Epithelial cell of esophagus (primary cell): ENCODE data around the gene OR5D13.

ENCODE experiments used
- DNase-seq: peaks from one replicate; pipeline ENCODE4 v3.0.0; 2010; ENCODE audit warnings: low read depth
- H3K4me3 ChIP-seq: 2 replicates; pipeline ENCODE4 v1.5.1; 2011; ENCODE audit warnings: mild to moderate bottlenecking, low read length, control low read depth
- TF ChIP-seq, protein P1 (sequence below): IDR thresholded peaks from 2 replicates; pipeline ENCODE4 v1.5.1; 2011; ENCODE audit warnings: low read depth, mild to moderate bottlenecking, low read length, control low read depth, inconsistent platforms; ENCODE audit not compliant: insufficient read depth; ENCODE audit errors: missing control alignments

OR5D13 gene, protein sequence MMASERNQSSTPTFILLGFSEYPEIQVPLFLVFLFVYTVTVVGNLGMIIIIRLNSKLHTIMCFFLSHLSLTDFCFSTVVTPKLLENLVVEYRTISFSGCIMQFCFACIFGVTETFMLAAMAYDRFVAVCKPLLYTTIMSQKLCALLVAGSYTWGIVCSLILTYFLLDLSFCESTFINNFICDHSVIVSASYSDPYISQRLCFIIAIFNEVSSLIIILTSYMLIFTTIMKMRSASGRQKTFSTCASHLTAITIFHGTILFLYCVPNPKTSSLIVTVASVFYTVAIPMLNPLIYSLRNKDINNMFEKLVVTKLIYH

DNA sequence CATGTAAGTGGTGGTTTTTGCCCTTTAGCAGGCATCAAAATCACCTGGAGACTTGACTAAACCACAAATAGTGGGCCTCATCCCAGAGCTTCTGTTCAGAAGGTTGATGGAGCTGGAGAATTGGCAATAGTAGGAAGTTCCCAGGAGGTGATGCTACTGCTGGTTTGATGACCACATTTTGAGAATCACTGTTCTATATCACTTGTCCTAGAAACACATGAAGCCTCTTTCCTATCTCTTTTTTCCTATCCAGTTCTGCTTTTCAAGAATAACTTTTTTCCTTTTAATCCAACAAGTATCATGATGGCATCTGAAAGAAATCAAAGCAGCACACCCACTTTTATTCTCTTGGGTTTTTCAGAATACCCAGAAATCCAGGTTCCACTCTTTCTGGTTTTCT is at the start of gene OR5D13:
TSS of gene OR5D13 (plus strand) at position 301 of the 400 bp plus-strand sequence. CDS start at position 301, 0 bp downstream.
- no peak within 1 kb of the TSS for H3K4me3 ChIP-seq
- no peak for DNase-seq
- TF ChIP-seq, protein P1, sequence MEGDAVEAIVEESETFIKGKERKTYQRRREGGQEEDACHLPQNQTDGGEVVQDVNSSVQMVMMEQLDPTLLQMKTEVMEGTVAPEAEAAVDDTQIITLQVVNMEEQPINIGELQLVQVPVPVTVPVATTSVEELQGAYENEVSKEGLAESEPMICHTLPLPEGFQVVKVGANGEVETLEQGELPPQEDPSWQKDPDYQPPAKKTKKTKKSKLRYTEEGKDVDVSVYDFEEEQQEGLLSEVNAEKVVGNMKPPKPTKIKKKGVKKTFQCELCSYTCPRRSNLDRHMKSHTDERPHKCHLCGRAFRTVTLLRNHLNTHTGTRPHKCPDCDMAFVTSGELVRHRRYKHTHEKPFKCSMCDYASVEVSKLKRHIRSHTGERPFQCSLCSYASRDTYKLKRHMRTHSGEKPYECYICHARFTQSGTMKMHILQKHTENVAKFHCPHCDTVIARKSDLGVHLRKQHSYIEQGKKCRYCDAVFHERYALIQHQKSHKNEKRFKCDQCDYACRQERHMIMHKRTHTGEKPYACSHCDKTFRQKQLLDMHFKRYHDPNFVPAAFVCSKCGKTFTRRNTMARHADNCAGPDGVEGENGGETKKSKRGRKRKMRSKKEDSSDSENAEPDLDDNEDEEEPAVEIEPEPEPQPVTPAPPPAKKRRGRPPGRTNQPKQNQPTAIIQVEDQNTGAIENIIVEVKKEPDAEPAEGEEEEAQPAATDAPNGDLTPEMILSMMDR: no peak

DNA sequence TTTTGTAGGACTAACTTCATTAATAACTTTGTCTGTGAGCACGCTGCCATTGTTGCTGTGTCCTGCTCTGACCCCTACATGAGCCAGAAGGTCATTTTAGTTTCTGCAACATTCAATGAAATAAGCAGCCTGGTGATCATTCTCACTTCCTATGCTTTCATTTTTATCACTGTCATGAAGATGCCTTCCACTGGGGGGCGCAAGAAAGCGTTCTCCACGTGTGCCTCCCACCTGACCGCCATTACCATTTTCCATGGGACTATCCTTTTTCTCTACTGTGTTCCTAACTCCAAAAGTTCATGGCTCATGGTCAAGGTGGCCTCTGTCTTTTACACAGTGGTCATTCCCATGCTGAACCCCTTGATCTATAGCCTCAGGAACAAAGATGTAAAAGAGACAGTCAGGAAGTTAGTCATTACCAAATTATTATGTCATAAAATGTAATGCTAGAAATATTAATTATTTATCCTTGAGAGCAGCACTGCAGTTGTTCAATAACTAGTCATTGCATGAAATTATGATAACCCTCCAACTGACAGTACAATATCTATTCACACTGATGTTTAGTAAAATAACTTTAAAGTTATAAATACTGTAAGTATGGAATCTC is 46.4 kb upstream of the OR5D13 start:
- no peak for DNase-seq
- H3K4me3 ChIP-seq: no peak overlapping the region
- TF ChIP-seq, protein P1: no peak

DNA sequence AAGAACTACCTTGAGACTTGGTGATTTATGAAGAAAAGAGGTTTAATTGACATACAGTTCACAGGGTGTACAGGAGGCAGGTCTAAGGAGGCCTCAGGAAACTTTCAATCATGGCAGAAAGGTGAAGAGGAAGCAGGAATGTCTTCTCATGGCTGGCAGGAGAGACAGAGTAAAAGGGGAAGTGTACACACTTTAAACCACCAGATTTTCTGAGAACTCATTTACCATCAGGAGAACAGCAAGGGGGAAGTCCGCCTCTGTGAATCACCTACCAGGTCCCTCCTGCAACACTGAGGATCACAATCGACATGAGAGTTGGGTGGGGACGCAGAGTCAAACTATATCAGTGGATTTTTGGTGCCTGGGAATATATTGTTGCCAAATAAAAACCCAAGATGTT is 40.3 kb upstream of the OR5D13 start:
- TF ChIP-seq, protein P1: no peak
- no peak overlapping the region for H3K4me3 ChIP-seq
- no peak for DNase-seq

DNA sequence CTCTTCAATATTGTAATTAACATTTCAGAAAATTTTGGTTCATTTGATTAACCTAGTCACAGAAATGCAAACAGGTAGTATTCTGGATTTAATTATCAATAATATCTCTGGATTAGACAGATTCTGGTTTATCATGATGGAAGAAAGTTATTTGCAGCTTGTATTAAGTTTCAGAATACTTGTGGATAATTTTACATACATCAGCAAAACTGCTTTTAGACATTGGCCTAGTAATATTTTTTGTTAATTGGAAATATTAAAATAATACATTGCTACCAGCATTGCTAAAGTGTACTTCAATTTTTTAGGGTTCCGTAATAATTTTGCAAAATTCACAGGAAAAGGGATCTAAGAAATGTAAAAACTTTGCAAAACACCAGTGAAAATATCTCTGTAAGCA is 18.4 kb downstream of the OR5D13 start:
- TF ChIP-seq, protein P1: no peak
- no peak overlapping the region for H3K4me3 ChIP-seq
- no peak for DNase-seq

DNA sequence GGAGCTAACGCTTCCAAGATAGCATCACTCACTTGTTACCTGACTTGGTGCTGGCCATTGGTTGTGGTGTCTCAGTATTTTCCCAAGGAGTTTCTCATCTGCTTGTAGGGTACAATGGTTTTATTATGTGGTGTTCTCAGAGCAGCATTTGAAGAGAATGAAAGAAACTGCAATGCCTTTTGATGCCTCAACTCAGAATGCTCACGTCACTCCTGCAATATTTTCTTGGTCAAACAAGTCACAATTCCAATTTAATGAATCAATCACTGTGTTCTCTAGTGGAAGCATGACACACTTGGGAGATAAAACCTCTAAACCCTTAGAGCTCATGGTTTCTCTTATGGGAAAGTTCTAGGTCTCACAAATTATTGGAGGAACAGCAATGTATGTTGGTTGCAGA is 20.1 kb downstream of the OR5D13 start:
- TF ChIP-seq, protein P1: no peak
- H3K4me3 ChIP-seq: no peak overlapping the region
- DNase-seq: no peak

DNA sequence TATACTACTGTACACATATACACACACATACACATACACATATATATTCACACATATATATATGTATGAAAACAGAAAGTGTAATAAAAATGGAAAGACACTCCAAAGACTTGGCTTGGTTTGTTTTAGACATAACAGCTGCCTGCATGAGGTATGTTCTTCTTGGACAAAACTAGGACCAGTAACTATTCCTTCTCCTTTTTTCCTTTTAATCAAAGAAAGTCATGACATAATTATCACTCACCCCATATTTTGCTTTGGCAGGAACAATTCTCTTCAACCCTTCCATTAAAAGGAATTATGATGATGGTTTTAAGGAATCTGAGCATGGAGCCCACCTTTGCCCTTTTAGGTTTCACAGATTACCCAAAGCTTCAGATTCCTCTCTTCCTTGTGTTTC is 22.0 kb downstream of the OR5D13 start, which contains the start of gene OR5D14:
TSS of gene OR5D14 (plus strand) at position 301 of the 400 bp plus-strand sequence. CDS start at position 301, 0 bp downstream.
- TF ChIP-seq, protein P1: no peak

More for the DNA sequence above, 22.0 kb downstream of the OR5D13 start, which contains the start of gene OR5D14:
- no peak within 1 kb of the TSS for H3K4me3 ChIP-seq
- no peak for DNase-seq
